GM12878 (cell line): ENCODE data around the gene PRX. TPM values are rescaled to one million over a fixed set of nuclear protein-coding genes. Genes with fewer than 3 reads are reported as not detected.
A peak's percentile ranks its signal among the peaks of the same experiment; 100 is the strongest.

Source experiments
- ATAC-seq: fragments of 200-7000 bp; cut with Tn5 transposase; 3 replicates; pipeline ENCODE4 v1.9.1; 2020; ENCODE audit warnings: mild to moderate bottlenecking, moderate library complexity
- Bru-seq: library from RNA; stranded (reverse); fragments of 400-500 nt; gene quantifications from one replicate; lab custom pipeline; 2021; lab: Mats Ljungman, UMichigan
- BruChase-seq, 2 experiments: library from RNA; stranded (reverse); fragments of 400-500 nt; gene quantifications; one replicate each; lab custom pipeline; 2021; lab: Mats Ljungman, UMichigan
- BruUV-seq: library from RNA; stranded (reverse); fragments of 400-500 nt; replicated peaks from 2 replicates; lab custom pipeline; 2021; lab: Mats Ljungman, UMichigan
- CTCF ChIA-PET: fragments of 300-600 bp; sonication (Branson Sonifier 250); formaldehyde crosslinking; extraction: SDS; loops from one replicate; lab custom pipeline; 2021; ENCODE audit warnings: inconsistent platforms; lab: Yijun Ruan, JAX
- POLR2A ChIA-PET: fragments of 350-600 bp; formaldehyde crosslinking; extraction: SDS; loops from one replicate; lab custom pipeline; 2021; ENCODE audit warnings: inconsistent platforms; lab: Charles Lee
- RAD21 ChIA-PET: fragments of 300-600 bp; sonication (Branson Sonifier 250); formaldehyde crosslinking; loops from one replicate; lab custom pipeline; 2023; ENCODE audit warnings: antibody characterized with exemption; ENCODE audit not compliant: unreplicated experiment; lab: Charles Lee
- SMC1A ChIA-PET: fragments of 300-600 bp; sonication (Branson Sonifier 250); formaldehyde crosslinking; loops from one replicate; lab custom pipeline; 2023; ENCODE audit not compliant: unreplicated experiment, uncharacterized antibody; lab: Charles Lee
- DNase-seq: peaks from one replicate; pipeline ENCODE4 v3.0.0-alpha.2; 2011; ENCODE audit warnings: low read depth, low spot score
- FAIRE-seq: peaks from 3 replicates; lab custom pipeline; 2011; peaks lifted over from hg19 to GRCh38; lab: Jason Lieb, UNC
- H2AFZ ChIP-seq: 2 replicates; pipeline ENCODE4 v1.6.0; 2011; ENCODE audit warnings: low read depth, low read length, control low read depth; ENCODE audit not compliant: control insufficient read depth
- H3K27ac ChIP-seq: 2 replicates; pipeline ENCODE4 v1.5.1; 2011; ENCODE audit warnings: control low read depth; ENCODE audit not compliant: control insufficient read depth, insufficient read depth
- H3K27me3 ChIP-seq, 2 experiments: replicated peaks in 1 of 2; 2 replicates each; pipeline versions ENCODE4 v1.6.0 to v1.6.1; 2011; ENCODE audit warnings: low read length in 1 of 2; ENCODE audit not compliant: control insufficient read depth in 2 of 2, insufficient read depth in 2 of 2
- H3K36me3 ChIP-seq, 2 experiments: 2 replicates each; pipeline ENCODE4 v1.5.1; 2011; ENCODE audit warnings: low read length in 1 of 2; ENCODE audit not compliant: control insufficient read depth in 2 of 2, insufficient read depth in 2 of 2
- H3K4me1 ChIP-seq: 2 replicates; pipeline ENCODE4 v1.6.1; 2011; ENCODE audit warnings: mild to moderate bottlenecking, low read length, moderate library complexity, mixed read lengths; ENCODE audit not compliant: control insufficient read depth, insufficient read depth
- H3K4me2 ChIP-seq: 2 replicates; pipeline ENCODE4 v1.6.0; 2011; ENCODE audit warnings: control low read depth; ENCODE audit not compliant: control insufficient read depth, insufficient read depth
- H3K4me3 ChIP-seq: fragments of 200-600 bp; sonication (generic); 2 replicates; pipeline ENCODE4 v1.5.1; 2016
- H3K79me2 ChIP-seq: 2 replicates; pipeline ENCODE4 v1.6.0; 2011; ENCODE audit warnings: low read length; ENCODE audit not compliant: control insufficient read depth, insufficient read depth
- H3K9ac ChIP-seq: 2 replicates; pipeline ENCODE4 v1.8.0; 2011; ENCODE audit warnings: low read length, control low read depth, mixed read lengths; ENCODE audit not compliant: control insufficient read depth, insufficient read depth
- H3K9me3 ChIP-seq: replicated peaks from 3 replicates; pipeline ENCODE4 v1.5.1; 2011; ENCODE audit warnings: mild to moderate bottlenecking, low read length; ENCODE audit not compliant: control insufficient read depth, insufficient read depth
- H4K20me1 ChIP-seq: 2 replicates; pipeline ENCODE4 v1.6.0; 2011; ENCODE audit not compliant: control insufficient read depth, insufficient read depth
- ASH2L ChIP-seq: fragments of 300-600, 200-600 bp; sonication (generic); IDR thresholded peaks from 2 replicates; pipeline ENCODE4 v1.6.1; 2017; ENCODE audit warnings: low read depth, mild to moderate bottlenecking, borderline replicate concordance
- BCL3 ChIP-seq: IDR thresholded peaks from 2 replicates; pipeline ENCODE4 v1.6.1; 2011; ENCODE audit warnings: borderline replicate concordance, low read depth, mild to moderate bottlenecking, moderate library complexity, low read length; ENCODE audit not compliant: insufficient read depth, poor library complexity, severe bottlenecking
- CBX3 ChIP-seq: fragments of 200-600 bp; sonication (generic); IDR thresholded peaks from 2 replicates; pipeline ENCODE4 v1.6.1; 2016; ENCODE audit warnings: low read depth, borderline replicate concordance
- ELK1 ChIP-seq: IDR thresholded peaks from 2 replicates; pipeline ENCODE4 v1.6.1; 2012; ENCODE audit warnings: low read depth, low read length, improper control_type of control experiment
- HDAC6 ChIP-seq: fragments of 200-600 bp; sonication (generic); IDR thresholded peaks from one replicate; pipeline ENCODE4 v1.8.0; 2017; ENCODE audit warnings: antibody characterized with exemption; ENCODE audit not compliant: unreplicated experiment
- IKZF2 ChIP-seq, 2 experiments: fragments of 450-650 bp; IDR thresholded peaks; 2 replicates each; pipeline ENCODE4 v1.6.1; 2017; ENCODE audit warnings: mild to moderate bottlenecking in 2 of 2, moderate library complexity in 2 of 2
- IRF4 ChIP-seq: IDR thresholded peaks from 2 replicates; pipeline ENCODE4 v1.6.1; 2011; ENCODE audit warnings: low read depth, low read length
- NFXL1 ChIP-seq: fragments of 450-650 bp; IDR thresholded peaks from 2 replicates; pipeline ENCODE4 v1.6.1; 2017; ENCODE audit warnings: antibody characterized with exemption, mild to moderate bottlenecking, borderline replicate concordance
- SIX5 ChIP-seq: IDR thresholded peaks from 2 replicates; pipeline ENCODE4 v1.6.1; 2011; ENCODE audit warnings: mild to moderate bottlenecking, low read depth, low read length, moderate library complexity; ENCODE audit not compliant: severe bottlenecking
- USF2 ChIP-seq: IDR thresholded peaks from 2 replicates; pipeline ENCODE4 v1.6.1; 2011; ENCODE audit warnings: low read depth, low read length, improper control_type of control experiment, borderline replicate concordance
- ZNF384 ChIP-seq: IDR thresholded peaks from 2 replicates; pipeline ENCODE4 v1.6.1; 2012; ENCODE audit warnings: low read depth, mild to moderate bottlenecking, low read length, improper control_type of control experiment, borderline replicate concordance
- WGBS: methylation state at CpG from one replicate; pipeline ENCODE4 v1.1.6; 2016; ENCODE audit warnings: low lambda C conversion rate; ENCODE audit not compliant: insufficient replicate concordance, insufficient coverage; ENCODE audit errors: missing lambda C conversion rate; 5-methylcytosine and 5-hydroxymethylcytosine counted together
- in situ Hi-C: fragments of 300-500 bp; cut with MboI; formaldehyde crosslinking; loops from 9 replicates; pipeline ENCODE4 v1.14.3; 2018; ENCODE audit warnings: mixed read lengths
- intact Hi-C: fragments of 100-400 bp; cut with micrococcal nuclease; formaldehyde crosslinking; loops from one replicate; pipeline ENCODE4 v1.14.2; 2022; ENCODE audit not compliant: unreplicated experiment
- long read RNA-seq, 2 experiments: library from polyadenylated mRNA; unstranded; transcript quantifications; one replicate each; pipeline ENCODE4 v2.0.0, GENCODE V29; 2019 to 2020
- polyA minus RNA-seq, 3 experiments: library from RNA; depleted of rRNA, polyadenylated mRNA; stranded (reverse); fragments of >200 nt; gene quantifications; 2 replicates each; pipeline ENCODE4 v1.2.3, GENCODE V29; 2011
- polyA plus RNA-seq, 11 experiments: library from polyadenylated mRNA; depleted of rRNA in 4 of 11; unstranded in 6 of 11; stranded (reverse) in 5 of 11; fragments of >200 nt; fragmentation: Nextera tagmentation in 4 of 11; fragmentation: Illumina TruSeq in 1 of 11; extraction: Ambion mirVana in 4 of 11; extraction: Trizol in 1 of 11; gene quantifications; 1 replicate in 1 of 11; 2 replicates in 10 of 11; pipeline versions ENCODE4 v1.2.1 to v1.2.3, GENCODE V29; 2011 to 2016; ENCODE audit warnings: inconsistent platforms in 2 of 11, missing spikeins in 2 of 11, low read depth in 1 of 11
- total RNA-seq, 4 experiments: library from RNA; depleted of rRNA in 3 of 4; stranded (reverse); fragments of >200 nt in 3 of 4; fragmentation: Illumina TruSeq in 1 of 4; extraction: Trizol in 1 of 4; gene quantifications; 2 replicates each; pipeline versions ENCODE4 v1.2.1 to v1.2.3, GENCODE V29; 2013 to 2021

Gene PRX
- total RNA-seq (2013; cell fraction: nucleolus; rRNA removed) = 1.8 TPM in 2 replicates
- 0.98 and 1.1 TPM in 2 replicates for total RNA-seq (2014; rRNA removed)
- total RNA-seq (2014; rRNA removed; fragmentation: Illumina TruSeq; extraction: Trizol) = 0.54 and 0.69 TPM in 2 replicates
- 1.2 and 1.3 TPM in 2 replicates for total RNA-seq (2021)
- 0.51 TPM for polyA plus RNA-seq (2011; ENCODE audit: low read depth)
- polyA plus RNA-seq (2011; rRNA removed) = 0.45 and 0.71 TPM in 2 replicates
- 0.88 and 0.97 TPM in 2 replicates for polyA plus RNA-seq (2011; cell fraction: cytosol; rRNA removed)
- 0.78 and 1.2 TPM in 2 replicates for polyA plus RNA-seq (2011; cell fraction: nucleus; rRNA removed)
- polyA plus RNA-seq (2012) = 1.2 and 1.3 TPM in 2 replicates
- 0.27 and 0.50 TPM in 2 replicates for polyA plus RNA-seq (2014; fragmentation: Illumina TruSeq; extraction: Trizol)
- under 1 TPM in 1 of 2 experiments, not detected in 1; 0.02 TPM for polyA plus RNA-seq (2014; fragmentation: Nextera tagmentation; extraction: Ambion mirVana)
- polyA plus RNA-seq (2014; rRNA removed) = 1.1 and 1.4 TPM in 2 replicates
- polyA plus RNA-seq (2016; fragmentation: Nextera tagmentation; extraction: Ambion mirVana) = under 1 TPM; 0.12 to 0.29 TPM
- 0.22 and 1.0 TPM in 2 replicates for polyA minus RNA-seq (2011; rRNA and poly(A)+ RNA removed)
- polyA minus RNA-seq (2011; cell fraction: cytosol; rRNA and poly(A)+ RNA removed) = 0.27 TPM in 1 of 2 replicates, not detected in the other
- 0.24 and 0.38 TPM in 2 replicates for polyA minus RNA-seq (2011; cell fraction: nucleus; rRNA and poly(A)+ RNA removed)
- percentile 34 among the genes with signal in this experiment for Bru-seq, nascent RNA
- BruChase-seq, experiment 1, labeled RNA remaining after a 6-hour chase = percentile 41 among the genes with signal in this experiment
- percentile 43 among the genes with signal in this experiment for BruChase-seq, experiment 2, labeled RNA remaining after a 2-hour chase
- long read RNA-seq, experiment 1 = 0 reads
- long read RNA-seq, experiment 2 = 0 reads

- in situ Hi-C loops = no loop called here
- 56% methylated on average over 17 of the region's 18 CpGs for WGBS
- no TSS peak for BruUV-seq
- no peaks in the 10 kb centered on the region for H4K20me1 ChIP-seq
- H3K36me3 ChIP-seq = no peaks in the 10 kb centered on the region
- DNase-seq = no peak
- no peak within 1 kb of the TSS for H2AFZ ChIP-seq
- no peak within 1 kb of the TSS for H3K4me3 ChIP-seq
- no peaks in the 10 kb centered on the region for H3K79me2 ChIP-seq
- no peak within 1 kb of the TSS for H3K4me2 ChIP-seq
- ChIA-PET CTCF (interaction anchor here (0.9 to 4.5 kb wide), 5 partner anchors 7 to 222 kb away, joined by 3 to 43 read pairs (median 4); no protein-coding TSS in a partner anchor), RAD21 (interaction anchor here (0.9 kb wide), 1 partner anchor 195 kb away, joined by 4 read pairs; the partner anchor contains the start of gene TTC9B), POLR2A (interaction anchor here (0.6 to 1.4 kb wide), 4 partner anchors 10 to 679 kb away, joined by 3 to 17 read pairs (median 3); no protein-coding TSS in a partner anchor), SMC1A (no interaction called here)
- H3K27ac ChIP-seq = no peak within 1 kb of the TSS
- no peak within 1 kb of the TSS for H3K9ac ChIP-seq
- intact Hi-C loops = no loop called here
- TF ChIP-seq BCL3 = no peak
- TF ChIP-seq CBX3 = no peak
- no peak for TF ChIP-seq ASH2L
- TF ChIP-seq NFXL1 = no peak
- TF ChIP-seq ELK1 = no peak
- no peak for TF ChIP-seq HDAC6
- no peak for TF ChIP-seq SIX5
- TF ChIP-seq USF2 = no peak
- TF ChIP-seq IRF4 = no peak
- no peak for TF ChIP-seq IKZF2 (IDR thresholded peaks at IDR 0.05)
- TF ChIP-seq ZNF384 = no peak
- no peaks in the 10 kb centered on the region for H3K9me3 ChIP-seq
- ATAC-seq = no peak
- no peak for FAIRE-seq
- no peaks in the 10 kb centered on the region for H3K27me3 ChIP-seq
- H3K4me1 ChIP-seq = peaks cover 51% of the 10 kb centered on the region
These were observed at the start of gene PRX for GRCh38 chr19:40413291-40413845. Gene PRX (minus strand): TSS chr19:40413378. CDS start chr19:40407932, 5,446 bp downstream.
